ENCODE data around the gene CHSY1.
"Not testable (repeated sequence)": the region's sequence is repeated elsewhere in the genome, so short reads cannot be mapped to it uniquely, and the experiment has no call there.

Gene CHSY1

DNA sequence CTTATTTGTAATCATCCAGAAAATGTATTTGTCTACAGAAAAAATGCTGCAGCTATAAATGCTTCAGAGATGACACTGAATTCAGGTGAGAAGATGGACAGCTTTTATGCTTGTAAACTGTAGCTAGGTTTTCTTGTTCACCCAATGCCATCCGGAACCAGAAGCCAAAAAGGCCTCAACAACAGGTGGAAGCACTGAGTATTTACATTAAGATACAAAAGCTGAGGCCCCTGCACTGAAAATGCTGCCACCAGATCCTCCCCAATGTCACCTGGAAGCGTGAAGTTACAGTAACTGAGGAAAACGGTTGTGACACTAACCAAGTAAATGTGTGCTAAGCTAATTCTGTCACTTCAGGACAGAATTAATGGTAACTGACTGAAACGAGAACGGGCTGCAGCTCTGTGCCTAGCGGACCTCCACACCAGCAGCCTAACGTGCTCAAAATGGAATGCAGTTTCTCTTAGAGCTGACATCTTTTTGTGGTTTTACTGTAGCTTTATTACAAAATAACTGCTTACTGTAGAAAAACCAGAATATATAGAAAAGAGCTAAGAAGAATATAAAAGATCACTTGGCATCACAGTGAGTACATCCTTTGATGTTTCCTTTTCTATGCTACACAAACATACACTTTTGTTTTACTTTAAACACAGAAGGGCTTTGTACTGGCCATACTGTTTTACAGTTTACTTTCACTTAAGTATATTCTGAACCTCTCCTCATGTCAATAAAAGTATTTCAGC lies 7.6 kb downstream of the CHSY1 start:
- no peak for DNase-seq (ENCODE audit: low spot score)

DNA sequence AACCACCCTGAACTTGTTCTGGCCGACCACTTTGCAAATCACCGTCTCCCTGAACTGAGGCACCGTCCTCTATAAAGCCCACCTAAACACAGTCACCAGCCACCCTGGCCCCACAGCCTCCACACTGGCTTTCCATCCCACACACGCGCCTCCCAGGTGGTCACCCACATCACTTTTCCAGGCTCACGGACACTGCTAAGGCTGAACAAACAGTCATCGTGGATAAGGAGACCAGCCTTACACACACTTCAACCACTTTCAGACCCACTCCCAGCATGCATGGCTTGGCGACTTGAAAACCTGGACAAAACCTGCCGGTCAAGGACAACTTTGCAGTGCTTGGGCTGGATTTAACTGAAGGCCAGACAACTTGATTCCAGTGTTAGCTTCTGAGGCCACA lies 8.4 kb downstream of the CHSY1 start:
- no peak for DNase-seq (ENCODE audit: low spot score)

DNA sequence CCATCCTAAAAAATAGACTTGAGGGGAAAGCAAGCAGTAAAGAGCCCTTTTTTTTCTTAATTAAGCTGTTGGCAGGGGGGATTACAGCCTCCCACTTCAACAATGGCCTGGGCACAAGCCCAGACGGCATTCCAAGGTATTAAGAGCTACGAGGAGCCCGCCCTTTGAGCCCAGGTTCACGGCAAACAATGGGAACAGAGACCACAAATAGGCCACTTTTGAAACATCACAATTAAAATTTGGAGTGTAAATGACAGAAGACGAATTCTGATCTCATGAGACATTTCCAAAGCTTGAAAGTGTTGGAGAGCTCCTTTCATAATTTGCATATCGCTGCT lies 8.9 kb downstream of the CHSY1 start:
- DNase-seq (ENCODE audit: low spot score), result no peak

DNA sequence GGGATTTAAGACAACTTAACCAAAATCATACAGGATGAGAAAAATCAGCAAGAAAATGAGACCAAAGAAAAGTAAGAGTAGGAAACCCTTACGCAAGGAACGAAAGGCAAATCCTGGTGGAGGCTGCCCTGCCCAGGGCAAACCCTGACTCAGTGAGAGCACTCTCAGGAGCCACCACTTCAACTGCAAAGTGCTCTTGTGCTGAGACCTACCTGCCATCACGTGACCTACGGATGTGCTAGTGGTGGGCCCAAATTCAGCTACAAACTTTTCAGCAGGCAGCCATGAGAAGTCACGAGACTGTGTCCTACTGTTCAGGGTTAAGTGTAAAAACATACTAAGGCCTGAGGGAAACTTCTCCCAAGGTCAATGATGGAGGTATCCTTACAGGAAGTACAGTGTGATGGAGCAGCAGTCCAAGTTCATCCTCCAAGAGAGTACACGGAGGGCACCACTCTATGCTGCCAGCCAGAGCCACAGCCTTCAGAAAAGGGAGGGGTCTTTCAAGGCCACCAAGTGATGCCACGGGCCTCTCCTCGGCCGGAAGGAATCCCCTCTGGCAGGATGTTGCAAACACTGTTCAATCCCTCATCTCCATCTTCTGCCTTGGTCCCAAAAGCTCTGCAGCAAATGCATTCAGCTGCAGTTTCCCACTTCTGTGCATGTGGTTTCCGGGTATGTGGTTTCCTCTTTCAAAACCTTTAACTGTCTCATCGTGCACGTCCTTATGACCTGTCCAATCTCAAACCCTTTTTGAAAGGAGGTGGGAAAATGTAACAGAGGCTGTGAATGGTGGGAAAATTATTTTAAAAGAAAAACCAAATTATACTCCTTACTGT lies 9.5 kb downstream of the CHSY1 start:
- peak; percentile 71 for DNase-seq (ENCODE audit: low spot score)

DNA sequence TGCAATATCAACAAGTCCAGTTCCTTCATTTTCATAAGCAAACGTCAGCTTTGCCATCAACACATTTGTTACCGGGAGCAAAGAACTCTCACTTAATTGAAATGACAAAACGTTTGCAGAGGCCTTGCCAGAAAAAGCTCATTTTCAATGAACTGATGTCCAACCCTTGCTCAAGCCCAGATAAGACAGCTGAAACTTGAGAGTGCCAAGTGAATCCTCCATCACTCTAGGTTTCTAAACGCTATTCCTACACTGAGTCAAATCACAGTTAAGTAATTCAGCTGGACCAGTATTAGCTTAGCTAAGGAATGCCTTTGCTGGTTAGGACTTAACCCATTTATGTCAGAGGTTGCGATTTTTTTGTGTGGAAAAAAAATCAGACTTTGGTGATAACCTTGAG lies 11.5 kb downstream of the CHSY1 start:
- DNase-seq (ENCODE audit: low spot score), result no peak

DNA sequence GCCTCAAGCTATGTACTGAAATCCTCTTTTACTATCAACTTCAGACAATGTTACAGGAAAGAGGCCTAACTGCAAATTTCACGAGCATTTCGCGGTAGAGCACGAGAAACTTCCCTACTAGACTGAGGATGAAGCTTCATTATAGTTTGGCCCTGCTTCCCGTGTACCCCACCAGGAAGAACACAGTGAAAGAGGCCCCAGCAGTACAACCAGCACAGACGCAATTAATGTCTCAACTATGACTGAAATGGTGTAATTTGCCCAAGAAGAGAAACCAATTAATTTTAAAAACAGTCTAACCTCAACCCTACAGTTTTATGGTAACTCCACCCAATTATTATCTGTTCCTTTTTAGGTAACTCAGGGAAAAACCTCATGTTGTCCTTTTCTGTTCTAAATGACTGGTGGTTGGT lies 12.1 kb downstream of the CHSY1 start:
- peak; percentile 9 for DNase-seq (ENCODE audit: low spot score)

DNA sequence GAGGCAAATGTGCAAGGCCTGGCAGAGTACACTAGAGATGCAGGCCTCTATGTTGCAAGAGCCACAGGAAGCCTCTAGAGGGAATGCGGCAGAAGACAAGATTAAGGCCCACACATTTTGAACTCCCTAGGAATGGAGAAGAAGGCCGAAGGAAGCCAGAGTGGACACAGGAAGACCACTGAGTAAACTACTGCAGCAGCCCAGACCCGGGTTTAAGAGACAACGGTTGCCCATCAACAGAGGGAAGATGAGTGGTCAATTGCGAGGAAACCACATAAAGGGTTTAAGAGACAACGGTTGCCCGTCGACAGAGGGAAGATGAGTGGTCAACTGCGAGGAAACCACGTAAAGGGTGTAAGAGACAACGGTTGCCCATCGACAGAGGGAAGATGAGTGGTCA lies 14.6 kb downstream of the CHSY1 start:
- no peak for DNase-seq (ENCODE audit: low spot score)

DNA sequence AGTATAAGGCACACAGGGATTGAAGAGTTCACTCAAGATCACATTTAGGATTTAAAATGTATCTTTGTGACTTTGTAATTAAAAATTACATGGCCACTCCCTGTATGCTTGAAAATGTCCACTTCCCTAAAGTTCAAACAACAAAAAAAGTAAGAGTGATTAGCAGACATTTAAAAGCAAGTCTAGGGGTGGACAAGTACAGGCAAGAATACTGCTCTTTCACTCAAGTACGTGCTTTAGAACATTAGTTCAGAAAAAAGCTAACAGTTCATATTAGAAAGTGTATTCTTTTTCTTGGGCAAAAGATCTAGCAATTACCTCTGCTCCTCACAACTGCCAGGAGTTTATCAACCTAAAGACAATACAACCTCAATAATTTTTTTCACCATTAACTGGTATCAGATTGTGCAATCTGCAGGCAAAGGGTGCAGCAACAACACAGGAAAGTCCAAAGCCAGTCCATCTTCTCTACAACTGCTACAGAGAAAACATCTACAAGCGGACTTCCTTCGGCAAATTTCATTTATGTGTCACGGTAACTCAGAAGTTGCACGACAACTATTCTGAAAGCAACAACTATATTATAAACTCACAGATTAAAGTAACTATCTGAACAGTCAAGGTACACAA lies 18.1 kb downstream of the CHSY1 start:
- no peak for DNase-seq (ENCODE audit: low spot score)

DNA sequence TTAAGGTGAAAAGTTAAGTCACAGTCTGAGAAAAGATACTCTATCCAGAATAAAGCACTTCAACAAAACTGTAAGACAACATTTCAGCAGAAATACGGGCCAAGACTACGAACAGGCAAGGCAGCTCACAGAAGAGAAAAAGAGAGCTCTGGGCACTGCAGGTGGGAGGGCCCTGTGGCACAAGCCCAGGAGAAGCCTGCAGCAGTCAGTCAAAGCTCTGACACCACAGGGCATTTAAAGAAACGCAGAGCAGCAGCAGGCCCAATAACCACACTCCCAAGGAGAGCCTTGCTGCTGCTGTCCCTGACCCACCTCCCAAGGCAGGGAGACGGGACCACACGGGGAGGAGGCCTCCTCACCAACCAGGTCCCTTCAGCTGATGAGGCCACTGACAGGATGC lies 19.2 kb downstream of the CHSY1 start:
- DNase-seq (ENCODE audit: low spot score), result no peak

DNA sequence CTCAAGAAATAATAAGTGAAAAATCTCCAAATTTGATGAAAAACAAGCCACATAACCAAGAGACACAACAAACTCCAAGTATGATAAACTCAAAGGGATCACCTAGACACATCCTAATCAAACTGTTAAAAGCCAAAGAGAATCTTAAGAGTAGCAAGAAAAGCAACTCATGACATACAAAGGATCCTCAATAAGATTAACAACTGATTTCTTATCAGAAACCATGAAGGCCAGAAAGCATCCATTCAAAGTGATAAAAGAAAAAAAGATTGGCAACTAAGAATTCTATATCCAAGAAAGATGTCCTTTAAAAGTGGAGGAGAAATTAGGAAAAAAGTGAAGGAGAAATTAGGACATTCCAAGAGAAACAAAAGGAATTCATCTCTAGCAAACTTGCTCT lies 23.5 kb downstream of the CHSY1 start:
- DNase-seq (ENCODE audit: low spot score), result no peak

DNA sequence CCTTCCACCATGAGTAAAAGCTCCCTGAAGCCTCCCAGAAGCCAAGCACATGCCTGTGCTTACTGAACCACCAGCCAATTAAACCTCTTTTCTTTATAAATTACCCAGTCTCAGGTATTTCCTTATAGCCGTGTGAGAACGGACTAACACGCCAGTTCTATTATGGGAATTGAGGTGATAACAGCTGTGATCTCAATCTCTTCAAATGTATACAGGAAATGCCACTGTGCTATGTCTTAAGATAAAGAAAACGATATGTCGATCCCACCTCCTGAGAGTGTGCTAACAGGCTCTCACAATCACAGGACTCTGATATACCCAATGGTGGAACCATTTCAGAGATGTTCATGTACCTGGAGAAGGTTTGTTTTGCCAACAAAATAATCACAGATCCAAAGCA lies 26.2 kb downstream of the CHSY1 start:
- no peak for DNase-seq (ENCODE audit: low spot score)

DNA sequence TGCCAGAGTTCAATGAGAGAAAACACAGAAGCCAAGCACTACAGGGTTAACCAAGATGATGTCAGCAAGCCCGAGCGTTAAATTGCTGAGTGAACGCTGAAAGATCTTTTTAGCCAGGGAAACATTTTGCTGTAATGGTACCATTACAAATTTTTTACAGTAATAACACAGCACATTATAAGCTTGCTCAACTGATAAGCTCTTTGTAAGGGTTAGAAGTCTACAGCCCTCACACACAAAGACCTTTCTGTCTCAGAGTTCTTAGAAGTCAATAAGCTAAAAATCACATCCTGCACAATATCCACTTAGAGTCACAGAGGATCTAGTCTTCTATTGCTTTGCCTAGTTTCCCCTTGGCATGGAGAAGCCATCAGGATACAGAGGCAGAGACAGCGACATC lies 29.9 kb downstream of the CHSY1 start:
- no peak for DNase-seq (ENCODE audit: low spot score)

DNA sequence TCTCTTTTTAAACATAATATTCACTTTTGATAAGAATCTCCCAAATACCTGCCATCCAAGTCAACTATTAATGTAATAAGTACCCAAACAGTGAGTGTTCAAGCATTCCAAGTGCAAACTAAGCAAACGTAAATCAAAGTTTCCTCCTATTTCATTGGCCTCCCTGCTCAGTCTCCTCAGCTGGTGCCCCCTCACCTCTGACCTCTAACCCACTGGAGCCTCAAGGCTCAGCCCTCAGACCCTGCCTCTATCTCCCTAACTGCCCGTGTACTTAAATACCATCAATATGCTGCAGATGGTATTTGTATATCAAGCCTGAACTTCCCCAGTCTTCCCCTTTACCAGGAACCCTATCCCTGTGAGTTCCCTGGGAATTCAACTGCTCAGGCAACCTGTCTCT lies 31.8 kb downstream of the CHSY1 start:
- no peak for DNase-seq (ENCODE audit: low spot score)

DNA sequence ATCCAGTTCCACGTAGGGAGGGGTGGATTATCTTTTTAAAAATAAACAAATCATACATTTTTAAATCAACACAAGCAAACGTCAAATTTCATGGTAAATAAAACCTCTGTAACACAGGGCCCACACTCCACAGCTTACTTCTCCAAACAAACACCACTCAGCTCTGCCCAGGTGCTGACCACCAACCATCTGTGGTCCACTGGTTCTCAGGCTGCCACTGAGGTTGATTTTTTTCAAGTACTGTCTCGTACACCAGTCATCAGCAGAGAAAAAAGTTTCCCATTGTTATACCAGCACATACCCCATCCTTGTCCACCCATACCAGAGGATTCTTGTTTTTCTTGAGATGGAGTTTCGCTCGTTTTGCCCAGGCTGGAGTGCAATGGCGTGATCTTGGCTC lies 32.4 kb downstream of the CHSY1 start:
- no peak for DNase-seq (ENCODE audit: low spot score)

DNA sequence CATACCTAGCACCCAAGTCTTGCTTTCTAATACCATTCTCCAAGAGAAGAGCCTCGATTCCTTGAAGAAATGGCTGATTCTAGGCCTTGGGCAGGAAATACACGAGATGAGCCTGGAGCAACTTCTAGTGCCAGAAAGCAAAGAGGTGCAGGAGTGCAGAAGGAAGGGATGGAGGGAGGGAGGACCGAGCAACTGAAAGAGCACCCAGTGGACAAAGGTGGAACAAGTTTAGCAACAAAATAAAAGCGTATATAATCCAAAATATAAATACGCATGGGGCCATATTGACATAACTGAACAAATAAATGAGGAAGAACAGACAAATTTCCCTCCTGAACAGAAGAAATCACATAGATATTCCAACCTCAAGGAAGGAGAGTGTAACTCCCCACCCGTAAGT lies 34.4 kb downstream of the CHSY1 start:
- DNase-seq (ENCODE audit: low spot score), result no peak

DNA sequence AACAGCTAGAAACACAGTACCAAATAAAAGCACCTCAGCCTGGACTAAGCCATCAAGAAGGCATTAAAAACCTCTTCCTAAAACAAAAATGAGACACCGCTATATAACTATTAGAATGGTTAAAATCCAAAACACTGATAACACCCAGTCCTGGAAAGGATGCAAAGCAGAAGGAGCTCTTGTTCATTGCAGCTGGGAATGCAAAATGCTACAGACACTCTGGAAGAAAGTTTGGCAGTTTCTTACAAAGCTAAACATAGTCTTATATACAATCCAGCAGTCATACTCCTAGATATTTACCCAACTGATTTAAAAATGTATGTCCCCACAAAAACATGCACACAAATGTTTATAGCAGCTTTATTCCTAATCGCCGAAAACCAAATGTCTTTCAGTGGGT lies 35.7 kb downstream of the CHSY1 start:
- no peak for DNase-seq (ENCODE audit: low spot score)

DNA sequence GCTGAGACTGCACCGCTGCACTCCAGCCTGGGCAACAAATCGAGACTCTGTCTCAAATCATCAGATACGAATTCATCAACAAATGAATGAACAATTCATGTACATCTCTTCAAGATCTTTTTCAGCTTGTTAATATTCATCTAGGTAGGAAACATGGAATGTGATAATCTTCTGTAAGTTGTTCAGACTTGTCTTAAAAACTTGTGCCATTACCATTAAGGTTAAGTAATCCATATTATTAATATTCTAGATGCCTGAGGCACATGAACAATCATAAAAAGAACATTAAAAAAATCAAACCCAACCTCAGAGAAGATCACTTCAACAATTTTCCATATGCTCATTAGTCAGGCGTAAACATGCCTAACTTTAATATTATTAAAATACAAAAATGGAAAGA lies 36.2 kb downstream of the CHSY1 start:
- no peak for DNase-seq (ENCODE audit: low spot score)

DNA sequence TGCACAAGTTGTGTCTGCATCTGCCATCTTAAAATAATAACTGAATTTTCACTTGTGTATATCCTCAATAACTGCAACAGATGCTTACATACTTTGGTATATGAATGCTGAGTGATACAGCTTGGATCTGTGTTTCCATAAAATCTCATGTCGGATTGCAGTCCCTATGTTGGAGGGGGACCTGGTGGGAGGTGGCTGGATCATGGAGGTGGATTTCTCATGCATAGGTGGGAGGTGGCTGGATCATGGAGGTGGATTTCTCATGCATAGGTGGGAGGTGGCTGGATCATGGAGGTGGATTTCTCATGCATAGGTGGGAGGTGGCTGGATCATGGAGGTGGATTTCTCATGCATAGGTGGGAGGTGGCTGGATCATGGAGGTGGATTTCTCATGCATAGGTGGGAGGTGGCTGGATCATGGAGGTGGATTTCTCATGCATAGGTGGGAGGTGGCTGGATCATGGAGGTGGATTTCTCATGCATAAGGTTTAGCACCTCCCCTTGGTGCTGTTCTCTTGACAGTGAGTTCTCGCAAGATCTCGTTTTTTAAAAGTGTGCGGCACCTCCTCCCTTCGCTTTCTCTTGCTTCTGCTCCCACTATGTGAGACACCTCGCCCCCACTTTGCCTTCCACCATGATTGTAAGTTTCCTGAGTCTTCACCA lies 37.3 kb downstream of the CHSY1 start:
- DNase-seq (ENCODE audit: low spot score), result not testable (repeated sequence)

DNA sequence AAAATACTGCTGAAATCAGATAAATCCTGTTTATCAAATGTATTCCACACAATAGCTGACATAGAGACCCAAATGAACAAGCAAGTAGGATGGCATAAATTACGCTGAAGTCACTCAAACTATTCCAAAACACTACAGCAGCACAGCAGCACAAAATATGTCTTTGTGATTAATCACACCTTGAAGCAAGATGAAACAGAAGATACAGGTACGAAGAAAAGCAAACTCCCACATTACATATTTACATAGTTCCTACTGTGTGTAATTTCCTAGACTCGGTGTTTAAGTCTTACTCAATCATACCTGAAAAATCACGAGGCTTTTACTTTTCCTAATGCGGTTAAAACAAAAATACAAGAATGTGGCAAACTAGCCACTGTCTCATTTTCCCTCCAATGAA lies 38.3 kb downstream of the CHSY1 start:
- no peak for DNase-seq (ENCODE audit: low spot score)

DNA sequence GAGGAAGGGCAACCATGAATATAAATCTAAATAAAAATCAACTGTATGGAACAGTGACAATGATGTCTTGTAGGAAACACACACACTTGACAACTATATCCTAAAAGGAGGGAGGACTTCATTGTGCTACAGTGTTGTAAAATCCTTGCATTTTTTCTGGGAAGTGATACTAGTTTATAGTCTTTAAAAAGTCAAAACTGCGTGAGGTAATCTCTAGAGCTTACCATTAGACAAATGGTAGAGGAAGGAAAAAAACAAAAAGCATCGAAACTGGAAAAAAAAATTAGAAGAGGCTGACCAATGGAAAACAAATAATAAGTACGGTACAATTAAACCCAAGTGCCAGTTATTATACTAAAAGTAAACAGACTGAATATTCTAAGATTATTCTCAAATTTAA lies 38.7 kb downstream of the CHSY1 start:
- DNase-seq (ENCODE audit: low spot score), result no peak

DNA sequence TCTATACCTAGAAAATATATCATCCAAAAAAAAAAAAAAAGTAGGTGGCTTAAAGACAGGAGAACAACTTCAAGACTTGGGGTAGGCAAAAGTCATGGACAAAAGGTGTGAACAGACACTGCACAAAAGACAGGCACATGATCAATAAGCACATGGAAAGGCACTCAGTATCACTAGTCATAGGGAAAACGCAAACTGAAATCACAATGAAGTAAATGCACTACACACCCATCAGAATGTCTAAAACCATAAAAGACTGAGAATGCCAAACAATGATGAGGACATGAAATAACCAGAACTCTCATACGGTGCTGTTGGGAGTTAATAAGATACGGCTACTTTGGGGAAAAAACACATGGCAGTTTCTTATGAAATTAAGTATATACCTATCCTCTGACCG lies 40.0 kb downstream of the CHSY1 start:
- DNase-seq (ENCODE audit: low spot score), result no peak

DNA sequence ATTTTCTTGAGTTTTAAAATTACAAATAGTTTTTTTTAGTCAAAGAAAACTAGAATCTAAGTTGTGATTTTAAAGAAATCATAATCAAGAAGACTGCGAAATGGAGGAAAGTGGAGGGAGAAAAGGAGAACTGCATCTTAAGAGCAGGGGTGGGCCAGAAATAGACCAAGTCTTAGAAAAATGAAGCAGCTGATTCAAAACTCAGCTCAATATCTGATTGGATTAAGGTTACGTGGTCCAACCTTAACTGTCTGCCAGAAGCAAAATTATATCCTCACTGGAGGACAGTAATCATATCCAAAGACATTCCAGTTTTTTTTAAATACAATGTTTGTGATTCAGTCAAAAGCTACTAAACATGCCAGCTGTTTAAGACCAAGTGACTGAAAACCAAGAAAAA lies 41.4 kb downstream of the CHSY1 start:
- DNase-seq (ENCODE audit: low spot score), result no peak

DNA sequence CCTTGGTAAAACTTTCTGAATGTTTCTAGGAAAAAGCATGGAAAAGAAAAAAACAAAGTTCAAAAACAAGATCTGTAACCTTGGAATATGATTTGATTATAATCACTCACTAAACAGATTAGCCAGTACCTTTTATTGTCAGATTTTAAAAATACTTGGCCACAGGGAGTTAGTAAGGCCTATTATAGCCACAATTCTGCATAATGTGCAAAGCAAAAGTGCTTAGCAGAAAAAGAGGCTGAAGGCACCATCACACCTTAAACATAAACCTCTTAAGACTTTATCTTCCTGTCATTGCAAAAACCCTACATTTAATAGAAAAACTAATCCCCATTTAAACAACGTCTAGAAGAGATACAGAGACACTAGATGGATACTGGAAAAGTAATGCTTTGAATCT lies 41.8 kb downstream of the CHSY1 start:
- DNase-seq (ENCODE audit: low spot score), result no peak

Data from CD4-positive, alpha-beta T cell treated with Interleukin-15 for 4 hours (primary cell).